H9 (cell line): ENCODE results near the gene KMT5B. TPM values are rescaled to one million over a fixed set of nuclear protein-coding genes. Genes with fewer than 3 reads are reported as not detected.

Experiments
- DNase-seq: peaks from one replicate; pipeline ENCODE4 v3.0.0-alpha.2; 2017
- H2AFZ ChIP-seq: one replicate; pipeline ENCODE4 v1.6.1; 2013; ENCODE audit warnings: mild to moderate bottlenecking, low read length, control low read depth, moderate library complexity
- H2AK5ac ChIP-seq: 2 replicates; pipeline ENCODE4 v1.6.1; 2013; ENCODE audit warnings: low read length, control low read depth, mixed read lengths; ENCODE audit not compliant: insufficient read length
- H2BK120ac ChIP-seq: one replicate; pipeline ENCODE4 v1.6.1; 2013; ENCODE audit warnings: low read depth, mild to moderate bottlenecking, low read length, control low read depth, inconsistent platforms; ENCODE audit not compliant: poor library complexity, severe bottlenecking
- H2BK12ac ChIP-seq: 2 replicates; pipeline ENCODE4 v1.6.1; 2013; ENCODE audit warnings: low read length, control low read depth, mixed read lengths, low read depth; ENCODE audit not compliant: insufficient read length
- H2BK15ac ChIP-seq: 2 replicates; pipeline ENCODE4 v1.6.1; 2013; ENCODE audit warnings: low read depth, low read length, control low read depth
- H2BK20ac ChIP-seq: one replicate; pipeline ENCODE4 v1.6.1; 2013; ENCODE audit warnings: low read depth, mild to moderate bottlenecking, low read length, control low read depth, inconsistent platforms; ENCODE audit not compliant: poor library complexity, severe bottlenecking
- H2BK5ac ChIP-seq: 2 replicates; pipeline ENCODE4 v1.6.1; 2013; ENCODE audit warnings: low read length, control low read depth, mixed read lengths; ENCODE audit not compliant: insufficient read length
- H3K14ac ChIP-seq: 2 replicates; pipeline ENCODE4 v1.6.1; 2013; ENCODE audit warnings: low read length, control low read depth; ENCODE audit not compliant: insufficient read depth
- H3K18ac ChIP-seq: 2 replicates; pipeline ENCODE4 v1.6.1; 2013; ENCODE audit warnings: low read depth, mild to moderate bottlenecking, mixed read lengths, low read length, control low read depth; ENCODE audit not compliant: insufficient read length
- H3K23ac ChIP-seq: 2 replicates; pipeline ENCODE4 v1.6.1; 2013; ENCODE audit warnings: low read length, control low read depth, mixed read lengths, low read depth; ENCODE audit not compliant: insufficient read length
- H3K23me2 ChIP-seq: 2 replicates; pipeline ENCODE4 v1.6.1; 2013; ENCODE audit warnings: low read depth, mild to moderate bottlenecking, mixed read lengths, low read length, control low read depth; ENCODE audit not compliant: insufficient read length, poor library complexity, severe bottlenecking
- H3K27ac ChIP-seq: 2 replicates; pipeline ENCODE4 v1.5.1; 2013; ENCODE audit warnings: low read length, control low read depth, mixed read lengths, low read depth; ENCODE audit not compliant: insufficient read length
- H3K27me3 ChIP-seq: 2 replicates; pipeline ENCODE4 v1.6.1; 2013; ENCODE audit warnings: low read length, control low read depth, inconsistent platforms; ENCODE audit not compliant: insufficient read depth
- H3K4ac ChIP-seq: 2 replicates; pipeline ENCODE4 v1.6.1; 2013; ENCODE audit warnings: low read depth, mild to moderate bottlenecking, control low read depth, inconsistent platforms, low read length, moderate library complexity
- H3K4me1 ChIP-seq: 2 replicates; pipeline ENCODE4 v1.6.1; 2013; ENCODE audit warnings: low read length, control low read depth, inconsistent platforms; ENCODE audit not compliant: insufficient read depth
- H3K4me2 ChIP-seq: 2 replicates; pipeline ENCODE4 v1.6.1; 2013; ENCODE audit warnings: low read length, control low read depth, mixed read lengths; ENCODE audit not compliant: insufficient read length, insufficient read depth
- H3K56ac ChIP-seq: 2 replicates; pipeline ENCODE4 v1.6.1; 2013; ENCODE audit warnings: low read depth, mild to moderate bottlenecking, mixed read lengths, low read length, control low read depth; ENCODE audit not compliant: insufficient read length
- H3K79me1 ChIP-seq: 2 replicates; pipeline ENCODE4 v1.6.1; 2013; ENCODE audit warnings: low read depth, mild to moderate bottlenecking, moderate library complexity, low read length, control low read depth, inconsistent platforms; ENCODE audit not compliant: insufficient read depth, poor library complexity, severe bottlenecking
- H3K79me2 ChIP-seq: 2 replicates; pipeline ENCODE4 v1.6.1; 2013; ENCODE audit warnings: low read length, control low read depth, inconsistent platforms; ENCODE audit not compliant: insufficient read depth
- H3K9ac ChIP-seq: 2 replicates; pipeline ENCODE4 v1.6.1; 2013; ENCODE audit warnings: low read length, control low read depth, mixed read lengths; ENCODE audit not compliant: insufficient read length; ENCODE audit errors: extremely low read depth
- H3K9me3 ChIP-seq: one replicate; pipeline ENCODE4 v1.6.1; 2013; ENCODE audit warnings: low read depth, low read length, inconsistent platforms; ENCODE audit not compliant: control insufficient read depth
- H3T11ph ChIP-seq: one replicate; pipeline ENCODE4 v1.6.1; 2013; ENCODE audit warnings: mild to moderate bottlenecking, low read length, control low read depth, inconsistent platforms
- H4K20me1 ChIP-seq: one replicate; pipeline ENCODE4 v1.6.1; 2013; ENCODE audit not compliant: control insufficient read depth, insufficient read length, insufficient read depth
- H4K5ac ChIP-seq: 2 replicates; pipeline ENCODE4 v1.6.1; 2013; ENCODE audit warnings: low read depth, mild to moderate bottlenecking, mixed read lengths, low read length, control low read depth; ENCODE audit not compliant: insufficient read length
- H4K8ac ChIP-seq: replicated peaks from 2 replicates; pipeline ENCODE4 v1.6.1; 2013; ENCODE audit warnings: low read length, control low read depth, mixed read lengths, low read depth; ENCODE audit not compliant: insufficient read length
- H4K91ac ChIP-seq: 2 replicates; pipeline ENCODE4 v1.6.1; 2013; ENCODE audit warnings: low read depth, mild to moderate bottlenecking, moderate library complexity, mixed read lengths, low read length, control low read depth; ENCODE audit not compliant: insufficient read length
- H3K27ac Mint-ChIP-seq, 3 experiments: 2 replicates in 2 of 3; 3 replicates in 1 of 3; pipeline ENCODE4 v1.8.0; 2020 to 2021; ENCODE audit warnings: mixed read lengths in 3 of 3, mild to moderate bottlenecking in 1 of 3, moderate library complexity in 1 of 3
- H3K27me3 Mint-ChIP-seq: 2 replicates; pipeline ENCODE4 v1.8.0; 2021; ENCODE audit warnings: low read depth, mild to moderate bottlenecking, moderate library complexity, mixed read lengths
- H3K36me3 Mint-ChIP-seq, 3 experiments: 2 replicates in 2 of 3; 3 replicates in 1 of 3; pipeline ENCODE4 v1.8.0; 2020 to 2021; ENCODE audit warnings: low read depth in 3 of 3, mixed read lengths in 3 of 3; ENCODE audit not compliant: insufficient read depth in 1 of 3
- H3K4me1 Mint-ChIP-seq, 2 experiments: 2 replicates each; pipeline ENCODE4 v1.8.0; 2020; ENCODE audit warnings: mixed read lengths in 2 of 2
- H3K4me3 Mint-ChIP-seq, 2 experiments: 2 replicates in 1 of 2; 3 replicates in 1 of 2; pipeline ENCODE4 v1.8.0; 2020 to 2021; ENCODE audit warnings: mild to moderate bottlenecking in 2 of 2, mixed read lengths in 2 of 2, moderate library complexity in 1 of 2
- H3K9me3 Mint-ChIP-seq, 2 experiments: 2 replicates in 1 of 2; 3 replicates in 1 of 2; pipeline ENCODE4 v1.8.0; 2020; ENCODE audit warnings: mild to moderate bottlenecking in 2 of 2, mixed read lengths in 2 of 2, moderate library complexity in 1 of 2
- CTCF ChIP-seq: fragments of 200-600 bp; sonication (generic); conservative IDR thresholded peaks from 3 replicates; pipeline ENCODE4 v1.8.0; 2021; ENCODE audit warnings: antibody characterized with exemption, mild to moderate bottlenecking
- total RNA-seq: library from RNA; stranded (reverse); gene quantifications from 2 replicates; pipeline ENCODE4 v1.2.1, GENCODE V29; 2021

Gene KMT5B
- total RNA-seq, 1 experiment from 2014 or later, result 61.6 TPM

- H3K27ac ChIP-seq, result no peak overlapping the region
- H3K4me1 ChIP-seq, result no peaks in the 10 kb centered on the region
- H3K4ac ChIP-seq, result no peak overlapping the region
- no peaks in the 10 kb centered on the region for H3K79me1 ChIP-seq
- peaks cover 23 to 82% (median 56%) of the 10 kb centered on the region in 3 experiments; a peak in 6 of 7 replicates for H3K36me3 Mint-ChIP-seq
- no peaks in the 10 kb centered on the region for H3K23me2 ChIP-seq
- no peak overlapping the region for H3K23ac ChIP-seq
- no peak overlapping the region for H3K9ac ChIP-seq
- no peak overlapping the region for H4K5ac ChIP-seq
- no peak overlapping the region for H3K4me2 ChIP-seq
- no peak overlapping the region for H3K14ac ChIP-seq
- no peak overlapping the region for H3K4me3 Mint-ChIP-seq
- H2AFZ ChIP-seq, result no peak overlapping the region
- no peak overlapping the region for H2BK12ac ChIP-seq
- no peaks in the 10 kb centered on the region for H4K20me1 ChIP-seq
- H3K79me2 ChIP-seq, result no peaks in the 10 kb centered on the region
- no peak overlapping the region for H4K91ac ChIP-seq
- H3K4me1 Mint-ChIP-seq, result no peaks in the 10 kb centered on the region
- H3K27ac Mint-ChIP-seq, result no peak overlapping the region
- H2BK15ac ChIP-seq, result no peak overlapping the region
- no peak overlapping the region for H3T11ph ChIP-seq
- H3K18ac ChIP-seq, result no peak overlapping the region
- H3K56ac ChIP-seq, result no peak overlapping the region
- no peaks in the 10 kb centered on the region for H3K9me3 ChIP-seq
- no peak overlapping the region for H2BK120ac ChIP-seq
- DNase-seq, result no peak
- no peaks in the 10 kb centered on the region for H3K27me3 ChIP-seq
- TF ChIP-seq CTCF, result no peak
- no peak overlapping the region for H2BK5ac ChIP-seq
- H2AK5ac ChIP-seq, result no peak overlapping the region
- no peaks in the 10 kb centered on the region for H3K9me3 Mint-ChIP-seq
- no peak overlapping the region for H2BK20ac ChIP-seq
- no peak overlapping the region for H4K8ac ChIP-seq
- no peaks in the 10 kb centered on the region for H3K27me3 Mint-ChIP-seq
These were observed 43.7 kb downstream of the KMT5B start for GRCh38 chr11:68169442-68169841.
